Cardiac muscle cell (in vitro differentiated cells and primary cell): Measurements from ENCODE around the gene OLIG3. TPM values are rescaled to one million over a fixed set of nuclear protein-coding genes. Genes with fewer than 3 reads are reported as not detected.

Experiments used
- DNase-seq, 2 donors: peaks; one replicate each; pipeline versions ENCODE4 v3.0.0 to v3.0.0-alpha.2; 2010 to 2017; ENCODE audit warnings: low read depth in 1 of 2, low spot score in 1 of 2
- H3K27ac ChIP-seq: fragments of 200-600 bp; sonication (generic); 2 replicates; pipeline ENCODE4 v1.5.1; 2016
- H3K27me3 ChIP-seq: fragments of 200-600 bp; sonication (generic); 2 replicates; pipeline ENCODE4 v1.6.0; 2016; ENCODE audit warnings: control low read depth
- H3K36me3 ChIP-seq: fragments of 200-600 bp; sonication (generic); 2 replicates; pipeline ENCODE4 v1.5.1; 2016; ENCODE audit warnings: control low read depth
- H3K4me1 ChIP-seq: fragments of 200-600 bp; sonication (generic); 2 replicates; pipeline ENCODE4 v1.8.1; 2017; ENCODE audit warnings: low read depth, mild to moderate bottlenecking, mixed run types
- H3K4me3 ChIP-seq: fragments of 200-600 bp; sonication (generic); 2 replicates; pipeline ENCODE4 v1.5.1; 2016; ENCODE audit warnings: mild to moderate bottlenecking
- H3K9me3 ChIP-seq: fragments of 200-600 bp; sonication (generic); 2 replicates; pipeline ENCODE4 v1.5.1; 2017; ENCODE audit warnings: low read depth, mild to moderate bottlenecking, control low read depth
- CTCF ChIP-seq: IDR thresholded peaks from 2 replicates; pipeline ENCODE4 v1.5.1; 2012; ENCODE audit warnings: low read depth, mild to moderate bottlenecking, low read length
- polyA plus RNA-seq: library from polyadenylated mRNA; unstranded; fragments of >200 nt; fragmentation: Nextera tagmentation; extraction: Ambion mirVana; gene quantifications from 2 replicates; pipeline ENCODE4 v1.2.1, GENCODE V29; 2016
- total RNA-seq: library from RNA; depleted of rRNA; stranded (reverse); fragments of >200 nt; gene quantifications from 2 replicates; pipeline ENCODE4 v1.2.3, GENCODE V29; 2016

The OLIG3 gene
- total RNA-seq = not detected in 2 replicates
- polyA plus RNA-seq = not detected in 2 replicates

- TF ChIP-seq CTCF = no peak
- no peaks in the 10 kb centered on the region for H3K4me1 ChIP-seq
- H3K27me3 ChIP-seq = peaks cover 100% of the 10 kb centered on the region
- no peak for DNase-seq
- H3K36me3 ChIP-seq = no peaks in the 10 kb centered on the region
- no peak within 1 kb of the TSS for H3K4me3 ChIP-seq
- no peak within 1 kb of the TSS for H3K27ac ChIP-seq
- no peaks in the 10 kb centered on the region for H3K9me3 ChIP-seq
These were observed at the start of gene OLIG3 for GRCh38 chr6:137494281-137494987. TSS of gene OLIG3 (minus strand) at chr6:137494394. CDS start at chr6:137494170, 224 bp downstream.

GRCh38 chr6:137543114-137543513 lies 48.9 kb upstream of the OLIG3 start:
- DNase-seq = no peak
- Histone ChIP-seq H3K27ac (no peak overlapping the region), H3K36me3 (no peaks in the 10 kb centered on the region), H3K9me3 (no peaks in the 10 kb centered on the region), H3K4me3 (no peak overlapping the region), H3K4me1 (no peaks in the 10 kb centered on the region), H3K27me3 (no peaks in the 10 kb centered on the region)
- no peak for TF ChIP-seq CTCF

- no peaks in the 10 kb centered on the region for H3K9me3 ChIP-seq
- H3K36me3 ChIP-seq = no peaks in the 10 kb centered on the region
- no peak for TF ChIP-seq CTCF
- H3K27ac ChIP-seq = no peak overlapping the region
- H3K4me3 ChIP-seq = no peak overlapping the region
- no peaks in the 10 kb centered on the region for H3K4me1 ChIP-seq
- DNase-seq = no peak
- H3K27me3 ChIP-seq = no peaks in the 10 kb centered on the region
These were observed 48.5 kb upstream of the OLIG3 start for GRCh38 chr6:137542713-137543112.

GRCh38 chr6:137541534-137542063 lies 47.4 kb upstream of the OLIG3 start:
- no peak for DNase-seq
- TF ChIP-seq CTCF = no peak
- no peaks in the 10 kb centered on the region for H3K9me3 ChIP-seq
- H3K36me3 ChIP-seq = no peaks in the 10 kb centered on the region
- no peak overlapping the region for H3K4me3 ChIP-seq
- H3K27ac ChIP-seq = no peak overlapping the region
- H3K4me1 ChIP-seq = no peaks in the 10 kb centered on the region
- no peaks in the 10 kb centered on the region for H3K27me3 ChIP-seq

GRCh38 chr6:137536104-137536773 lies 42.0 kb upstream of the OLIG3 start:
- Histone ChIP-seq H3K9me3 (no peaks in the 10 kb centered on the region), H3K4me3 (no peak overlapping the region), H3K27ac (no peak overlapping the region), H3K4me1 (no peaks in the 10 kb centered on the region), H3K36me3 (no peaks in the 10 kb centered on the region), H3K27me3 (no peaks in the 10 kb centered on the region)
- DNase-seq = no peak
- TF ChIP-seq CTCF = no peak
